ENCODE measurements around the gene SPPL2A.

DNA sequence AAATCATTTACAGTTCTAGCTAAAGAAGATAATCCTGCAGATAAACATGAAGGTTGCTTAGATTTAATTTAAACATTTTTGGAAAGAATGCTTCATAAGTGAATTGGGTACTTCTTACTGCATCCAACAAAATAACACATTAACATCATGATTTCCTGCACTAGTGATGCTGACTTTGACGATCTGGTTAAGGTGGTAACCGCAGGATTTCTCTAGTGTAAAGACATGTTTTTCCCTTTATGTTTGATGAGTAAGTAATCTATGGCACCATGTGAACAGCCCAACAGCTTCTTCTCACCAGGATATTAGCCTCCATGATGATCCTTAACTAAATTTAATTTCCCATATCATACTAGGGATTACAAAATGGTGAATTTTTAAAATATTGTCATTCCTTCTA, 14.1 kb downstream of the SPPL2A start:
- TF ChIP-seq CTCF (IDR thresholded peaks at IDR 0.05) (no peak), POLR2A (IDR thresholded peaks at IDR 0.05) (no peak)

All from tibial nerve (tissue), 3 donors.